Right lobe of liver (tissue), 6 donors: Measurements from ENCODE around the gene CSF1. TPM values are rescaled to one million over a fixed set of nuclear protein-coding genes. Genes with fewer than 3 reads are reported as not detected.

Source experiments
- ATAC-seq, 4 donors: fragments of 200-7000 bp; cut with Tn5 transposase; one replicate each; pipeline ENCODE4 v1.9.1; 2020; ENCODE audit warnings: mild to moderate bottlenecking in 4 of 4, moderate library complexity in 4 of 4
- DNase-seq, 3 donors: peaks; one replicate each; pipeline ENCODE4 v3.0.0-alpha.2; 2020
- H3K27ac ChIP-seq, 3 donors: fragments of 200-600 bp; one replicate each; pipeline ENCODE4 v1.8.0; 2022
- H3K27me3 ChIP-seq, 2 donors: fragments of 200-600 bp; one replicate each; pipeline ENCODE4 v1.8.0; 2022
- H3K36me3 ChIP-seq, 4 donors: fragments of 200-600 bp; sonication (generic) in 1 of 4; one replicate each; pipeline versions ENCODE4 v1.5.1 to v1.8.0; 2017 to 2022; ENCODE audit warnings: control low read depth in 1 of 4
- H3K4me1 ChIP-seq, 4 donors: fragments of 200-600 bp; sonication (generic) in 1 of 4; one replicate each; pipeline versions ENCODE4 v1.5.1 to v1.8.0; 2017 to 2022; ENCODE audit warnings: control low read depth in 1 of 4
- H3K4me3 ChIP-seq, 3 donors: fragments of 200-600 bp; one replicate each; pipeline ENCODE4 v1.8.0; 2022
- H3K9me3 ChIP-seq, 4 donors: fragments of 200-600 bp; sonication (generic) in 1 of 4; one replicate each; pipeline versions ENCODE4 v1.5.1 to v1.8.0; 2017 to 2022; ENCODE audit warnings: control low read depth in 1 of 4
- CTCF ChIP-seq, 4 donors: fragments of 200-600 bp in 3 of 4; fragments of 450-650 bp in 1 of 4; IDR thresholded peaks; one replicate each; pipeline versions ENCODE4 v1.5.1 to v1.8.0; 2016 to 2022; ENCODE audit warnings: antibody characterized with exemption in 4 of 4, mild to moderate bottlenecking in 2 of 4
- POLR2A ChIP-seq: fragments of 450-650 bp; IDR thresholded peaks from one replicate; pipeline ENCODE4 v1.6.1; 2017; ENCODE audit warnings: antibody characterized with exemption, mild to moderate bottlenecking
- WGBS: methylation state at CpG from one replicate; pipeline ENCODE4 v1.1.6; 2018; ENCODE audit warnings: low coverage, low lambda C conversion rate; ENCODE audit not compliant: insufficient coverage; ENCODE audit errors: missing lambda C conversion rate; 5-methylcytosine and 5-hydroxymethylcytosine counted together
- intact Hi-C, 2 donors: fragments of 100-400 bp; cut with DNase I; formaldehyde crosslinking; loops; one replicate each; pipeline versions ENCODE4 v1.11.2 to v1.14.1; 2022
- total RNA-seq, 6 experiments: library from RNA; depleted of rRNA in 2 of 6; stranded (reverse); fragments of >200 nt in 2 of 6; fragmentation: NEBNext Ultra II Directional in 3 of 6; extraction: Animal tissue kit (Norgen Biotek cat#: 25700) in 3 of 6; gene quantifications; one replicate each; pipeline versions ENCODE4 v1.1.0 to v1.2.4, GENCODE V29; 2016 to 2023
- donor health status: DM: no; HTN: yes; CAD: no.
- donor health status: DM: no; HTN: no; CAD: no.
- donor health status: DM: no; HTN: no; CAD: no.
- donor health status: DM: no; HTN: yes; CAD: no.
- donor health status: DM: no; HTN: yes; CAD: no.

CSF1 gene
- total RNA-seq, 6 experiments from 2014 or later = 4.8 to 44.1 (median 22.0) TPM

GRCh38 chr1:109885589-109885988 is 25.1 kb upstream of the CSF1 start:
- no peak for TF ChIP-seq POLR2A
- no peak for TF ChIP-seq CTCF (IDR thresholded peaks at IDR 0.05)
- Histone ChIP-seq H3K27me3 (no peaks in the 10 kb centered on the region), H3K4me1 (no peaks in the 10 kb centered on the region), H3K27ac (no peak overlapping the region), H3K4me3 (no peak overlapping the region), H3K9me3 (no peaks in the 10 kb centered on the region), H3K36me3 (no peaks in the 10 kb centered on the region)
- DNase-seq (no peak), ATAC-seq (peak in 2 of 4 donors; percentile 25 to 45)
- intact Hi-C loops = no loop called here
- 88% methylated on average over 2 of the region's 3 CpGs for WGBS

GRCh38 chr1:109886827-109887226 is 23.8 kb upstream of the CSF1 start:
- Histone ChIP-seq H3K9me3 (no peaks in the 10 kb centered on the region), H3K27me3 (no peaks in the 10 kb centered on the region), H3K4me1 (no peaks in the 10 kb centered on the region), H3K4me3 (no peak overlapping the region), H3K27ac (peak overlapping the region in 1 of 3 donors; percentile 2), H3K36me3 (no peaks in the 10 kb centered on the region)
- intact Hi-C loops = no loop called here
- WGBS = 59% methylated on average over 4 of the region's 5 CpGs
- ATAC-seq (peak in 3 of 4 donors; percentile 37 to 58 (median 40)), DNase-seq (no peak)
- TF ChIP-seq POLR2A (no peak), CTCF (IDR thresholded peaks at IDR 0.05) (no peak)

DNA sequence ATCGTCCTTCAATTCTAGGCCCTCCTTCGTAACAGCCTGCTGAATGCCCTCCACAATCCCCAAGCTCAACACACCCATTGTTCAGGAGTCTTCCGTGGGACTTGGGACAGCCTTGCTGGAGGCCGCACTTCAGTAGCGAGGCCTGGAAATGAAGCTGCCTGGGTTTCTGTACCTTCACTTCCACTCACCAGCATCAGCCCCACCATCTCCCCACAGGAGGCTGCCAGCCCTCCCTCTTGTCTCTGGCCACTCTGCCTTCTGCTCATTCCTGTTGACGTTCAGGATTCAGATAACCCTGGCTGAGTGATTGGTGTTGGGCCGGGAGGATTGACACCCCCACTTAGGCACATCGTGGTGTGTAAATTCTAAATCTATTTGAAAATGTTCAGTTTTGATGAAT is 23.4 kb upstream of the CSF1 start:
- Histone ChIP-seq H3K4me3 (no peak overlapping the region), H3K9me3 (no peaks in the 10 kb centered on the region), H3K27me3 (no peaks in the 10 kb centered on the region), H3K4me1 (no peaks in the 10 kb centered on the region), H3K36me3 (no peaks in the 10 kb centered on the region), H3K27ac (no peak overlapping the region)
- intact Hi-C loops = no loop called here
- TF ChIP-seq CTCF (IDR thresholded peaks at IDR 0.05) (no peak), POLR2A (no peak)
- WGBS = 90% methylated on average over 7 of the region's 8 CpGs
- ATAC-seq = no peak
- no peak for DNase-seq

- no peak overlapping the region for H3K4me3 ChIP-seq
- H3K27ac ChIP-seq = no peak overlapping the region
- no peaks in the 10 kb centered on the region for H3K27me3 ChIP-seq
- WGBS = 71% methylated on average over 8 of the region's 10 CpGs
- intact Hi-C loops = no loop called here
- no peaks in the 10 kb centered on the region for H3K9me3 ChIP-seq
- H3K4me1 ChIP-seq = no peaks in the 10 kb centered on the region
- no peaks in the 10 kb centered on the region for H3K36me3 ChIP-seq
- DNase-seq (no peak), ATAC-seq (peak in 1 of 4 donors; percentile 22)
- TF ChIP-seq POLR2A (no peak), CTCF (IDR thresholded peaks at IDR 0.05) (no peak)
Measured at GRCh38 chr1:109887884-109888283, 22.8 kb upstream of the CSF1 start.

GRCh38 chr1:109889094-109889493 is 21.6 kb upstream of the CSF1 start:
- TF ChIP-seq CTCF (IDR thresholded peaks at IDR 0.05) = no peak
- no peak for TF ChIP-seq POLR2A
- no peaks in the 10 kb centered on the region for H3K9me3 ChIP-seq
- no peak for ATAC-seq
- no peak for DNase-seq
- no peaks in the 10 kb centered on the region for H3K27me3 ChIP-seq
- no peak overlapping the region for H3K4me3 ChIP-seq
- no peak overlapping the region for H3K27ac ChIP-seq
- intact Hi-C loops = no loop called here
- H3K36me3 ChIP-seq = no peaks in the 10 kb centered on the region
- WGBS = 85% methylated on average over 3 of the region's 3 CpGs
- H3K4me1 ChIP-seq = no peaks in the 10 kb centered on the region
